Epidermal melanocyte (primary cell): ENCODE results near the gene ZBTB5.
"Not testable (repeated sequence)": the region's sequence is repeated elsewhere in the genome, so short reads cannot be mapped to it uniquely, and the experiment has no call there.

ENCODE experiments used
- DNase-seq: peaks from one replicate; pipeline ENCODE4 v3.0.0; 2011; ENCODE audit warnings: low spot score; ENCODE audit not compliant: insufficient read length

The ZBTB5 gene

DNA sequence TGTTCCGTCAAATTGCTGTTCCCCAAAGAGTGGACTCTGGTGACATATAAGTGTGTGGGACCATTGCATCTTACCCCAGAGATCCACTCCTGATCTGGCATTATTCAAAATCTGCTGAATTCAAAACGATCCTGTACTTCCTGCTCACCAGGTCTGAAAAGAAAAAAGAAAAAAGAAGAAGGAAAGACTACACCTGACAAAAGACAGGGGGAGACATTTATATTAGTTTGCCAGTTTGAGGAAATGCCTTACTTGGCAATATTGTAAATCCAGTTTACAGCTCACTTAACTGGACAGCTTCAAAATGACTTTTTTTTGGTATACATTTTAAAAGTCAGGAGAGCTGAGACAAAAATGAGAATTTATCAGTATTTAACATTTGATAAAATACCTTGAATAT is 57.8 kb downstream of the ZBTB5 start:
- no peak for DNase-seq

DNA sequence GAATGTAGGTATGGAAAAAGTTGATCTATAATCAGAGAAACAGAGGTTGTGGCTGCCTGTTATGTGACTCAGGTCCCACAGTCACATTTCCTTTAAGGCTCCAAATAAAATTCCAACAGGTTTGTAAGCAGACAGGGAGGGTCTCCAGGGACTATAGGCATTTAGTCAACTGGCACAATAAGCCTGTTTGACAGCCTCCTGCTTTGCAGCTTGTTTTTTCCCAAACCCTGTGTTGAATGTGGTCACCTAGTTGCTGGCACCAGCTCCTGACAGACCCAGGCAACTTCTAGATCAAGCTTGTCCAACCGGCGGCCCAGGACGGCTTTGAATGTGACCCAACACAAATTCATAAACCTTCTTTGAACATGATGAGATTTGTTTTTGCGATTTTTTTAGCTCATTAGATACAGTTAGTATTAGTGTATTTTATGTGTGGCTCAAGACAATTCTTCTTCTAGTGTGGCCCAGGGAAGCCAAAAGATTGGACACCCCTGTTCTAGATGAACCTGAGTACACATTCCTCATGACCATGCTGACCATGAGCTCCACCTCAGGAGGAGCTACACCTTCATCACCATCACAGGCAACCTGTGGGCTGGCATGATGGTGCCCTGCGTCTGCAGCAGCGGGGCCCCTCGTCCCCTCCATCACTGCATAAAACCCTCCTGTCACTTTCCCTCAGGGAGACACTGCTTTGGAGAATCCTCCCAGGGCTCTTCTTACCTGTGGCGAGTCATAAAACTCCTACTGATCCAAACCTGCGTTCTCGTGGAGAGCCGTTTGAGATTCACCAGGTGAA is 58.4 kb downstream of the ZBTB5 start:
- no peak for DNase-seq

DNA sequence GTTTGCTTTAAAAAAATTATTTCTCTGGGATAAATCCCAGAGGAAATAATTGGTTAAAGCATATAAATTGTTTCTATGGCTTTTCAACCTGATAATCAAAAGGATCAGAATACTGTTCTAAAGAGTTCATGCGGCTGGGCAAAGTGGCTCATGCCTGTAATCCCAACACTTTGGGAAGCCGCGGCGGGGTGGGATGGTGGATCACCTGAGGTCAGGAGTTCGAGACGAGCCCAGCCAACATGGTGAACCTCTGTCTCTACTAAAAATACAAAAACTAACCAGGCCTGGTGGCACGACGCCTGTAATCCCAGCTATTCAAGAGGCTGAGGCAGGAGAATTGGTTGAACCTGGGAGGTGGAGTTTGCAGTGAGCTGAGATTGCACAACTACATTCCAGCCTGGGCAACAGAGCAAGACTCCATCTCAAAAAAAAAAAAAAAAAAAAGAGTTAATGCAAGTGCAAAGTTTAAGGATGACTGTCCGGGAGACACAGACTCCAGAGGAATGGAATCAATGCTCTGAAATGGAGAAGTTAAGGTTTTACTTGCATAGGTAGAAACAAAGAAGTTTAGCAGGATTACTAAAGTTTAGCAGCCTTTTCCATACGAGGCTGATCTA is 59.4 kb downstream of the ZBTB5 start:
- DNase-seq = no peak

DNA sequence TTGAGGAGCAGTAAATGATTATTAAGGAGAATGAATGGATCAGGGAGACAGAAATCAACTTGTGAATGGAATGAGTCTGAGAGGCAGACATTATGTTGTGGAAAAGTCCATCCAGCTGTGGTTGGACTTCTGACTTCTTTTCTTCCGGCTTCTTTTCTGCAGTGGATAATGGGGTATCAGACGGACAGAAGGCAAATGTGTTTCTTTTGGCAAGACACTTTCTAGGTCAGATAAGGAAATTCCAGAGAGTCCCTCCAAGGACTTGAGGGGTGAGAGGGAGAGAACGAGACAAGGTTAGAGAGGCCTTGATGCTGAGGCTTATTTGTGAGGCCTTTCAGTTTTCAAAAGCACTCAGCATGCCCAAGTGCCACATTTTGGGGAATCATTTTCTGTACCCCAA is 59.9 kb downstream of the ZBTB5 start:
- no peak for DNase-seq

DNA sequence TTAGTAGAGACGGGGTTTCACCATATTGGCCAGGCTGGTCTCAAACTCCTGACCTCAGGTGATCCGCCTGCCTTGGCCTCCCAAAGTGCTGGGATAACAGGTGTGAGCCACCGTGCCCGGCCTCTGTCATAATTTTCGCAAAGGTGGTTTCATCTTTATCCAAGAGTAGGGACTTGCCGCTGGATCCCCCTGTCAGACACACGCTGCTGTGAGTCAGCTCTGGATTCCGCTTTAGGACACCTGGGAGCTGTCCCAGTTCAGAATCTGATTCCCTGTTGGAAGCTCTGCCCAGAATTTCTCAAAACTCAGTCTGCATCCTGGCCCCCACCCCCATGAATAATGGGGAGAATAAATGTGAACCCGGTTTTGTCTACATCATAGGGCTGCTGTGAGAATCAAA is 60.7 kb downstream of the ZBTB5 start:
- no peak for DNase-seq

DNA sequence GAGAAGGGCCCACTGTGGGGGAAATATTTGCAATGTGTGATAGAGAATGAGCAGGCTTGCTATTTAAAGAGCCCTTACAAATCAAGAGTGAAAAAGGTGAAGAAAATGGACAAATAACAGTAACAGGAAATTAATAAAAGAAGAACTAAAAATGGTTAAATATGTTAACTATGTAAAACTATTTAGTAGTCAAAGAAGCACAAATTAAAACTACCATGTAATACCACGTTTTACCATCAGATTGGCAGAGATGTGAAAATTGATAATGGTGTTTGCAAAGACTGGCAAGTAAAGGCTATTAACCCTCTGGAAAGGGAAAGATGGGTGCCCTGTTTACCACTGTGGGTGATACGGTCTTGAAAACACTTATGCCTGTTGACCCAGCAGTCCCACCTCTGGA is 65.9 kb downstream of the ZBTB5 start:
- no peak for DNase-seq

DNA sequence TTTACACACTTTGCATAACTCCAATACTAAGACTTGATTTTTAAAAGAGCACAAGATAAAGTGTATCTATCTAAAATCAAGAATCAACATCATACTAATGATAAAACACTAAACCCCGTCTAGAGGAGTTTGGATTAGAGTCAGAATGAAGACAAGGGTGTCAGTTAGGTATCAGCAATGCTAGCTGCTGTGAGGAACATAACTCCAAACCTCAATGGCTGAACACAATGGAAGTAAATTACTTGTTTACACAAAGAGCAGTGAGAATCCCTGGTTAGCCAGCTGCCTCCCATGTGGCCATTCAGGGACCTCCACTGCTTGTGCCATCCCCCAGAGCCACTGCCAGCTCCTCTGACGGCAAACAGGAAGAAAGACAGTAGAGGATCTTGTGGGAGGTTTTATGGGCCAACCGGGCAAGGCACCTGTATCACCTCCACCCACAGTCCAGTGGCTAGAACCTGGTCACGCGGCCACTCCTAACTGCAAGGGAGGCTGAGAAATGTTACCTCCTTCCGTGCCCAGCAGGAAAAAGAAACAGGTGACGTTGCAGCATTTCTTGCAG is 66.7 kb downstream of the ZBTB5 start:
- DNase-seq = no peak

DNA sequence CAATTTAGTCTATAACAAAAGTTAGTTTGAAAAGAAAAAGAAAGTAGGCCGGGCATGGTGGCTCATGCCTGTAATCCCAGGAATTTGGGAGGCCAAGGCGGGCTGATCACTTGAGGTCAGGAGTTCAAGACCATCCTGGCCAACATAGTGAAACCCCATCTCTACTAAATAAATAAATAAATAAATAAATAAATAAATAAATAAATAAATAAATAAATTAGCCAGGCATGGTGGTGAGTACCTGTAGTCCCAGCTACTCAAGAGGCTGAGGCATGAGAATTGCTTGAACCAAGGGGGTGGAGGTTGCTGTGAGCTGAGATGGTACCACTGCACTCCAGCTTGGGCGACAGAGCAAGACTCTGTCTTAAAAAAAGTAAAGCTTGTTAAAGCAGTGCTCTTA is 67.3 kb downstream of the ZBTB5 start:
- DNase-seq = not testable (repeated sequence)

DNA sequence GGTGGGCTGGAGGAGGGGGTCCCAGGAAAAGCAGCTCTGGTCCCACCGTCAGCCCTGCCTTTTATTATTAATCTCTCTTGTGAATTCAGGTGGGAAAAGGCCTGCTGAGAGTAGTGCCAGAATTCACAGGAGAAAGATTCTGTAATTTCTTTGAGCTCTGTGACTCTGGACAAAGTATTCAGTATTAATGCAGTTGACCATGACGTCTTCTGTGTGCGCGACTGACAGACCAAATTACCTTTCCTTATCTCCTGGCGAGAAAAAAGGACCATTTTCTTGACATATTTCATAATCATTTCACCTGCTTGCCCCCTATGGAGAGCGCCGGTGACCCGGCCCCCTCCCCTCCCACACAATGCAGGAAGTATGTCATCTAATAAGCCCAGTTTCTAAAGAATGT is 69.6 kb downstream of the ZBTB5 start:
- no peak for DNase-seq

DNA sequence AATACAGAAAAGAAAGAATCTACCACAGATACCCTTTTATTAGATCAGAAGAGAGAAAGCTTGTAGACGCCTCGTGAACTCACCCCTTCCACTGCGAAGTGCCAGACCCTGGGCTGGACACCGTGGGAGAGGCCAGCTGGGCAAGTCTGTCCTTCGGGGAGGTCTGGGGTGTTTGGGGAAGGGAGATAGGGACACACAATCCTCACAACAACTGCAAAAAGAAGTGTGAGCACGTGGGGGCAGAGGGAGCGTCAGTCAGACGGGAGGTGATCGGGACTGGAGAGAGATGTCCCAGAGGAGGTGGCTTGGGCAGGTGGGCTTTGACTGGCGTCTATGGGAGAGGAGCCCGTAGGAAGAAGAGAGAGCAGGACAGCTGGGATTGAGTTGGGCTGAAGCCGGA is 70.0 kb downstream of the ZBTB5 start:
- no peak for DNase-seq

DNA sequence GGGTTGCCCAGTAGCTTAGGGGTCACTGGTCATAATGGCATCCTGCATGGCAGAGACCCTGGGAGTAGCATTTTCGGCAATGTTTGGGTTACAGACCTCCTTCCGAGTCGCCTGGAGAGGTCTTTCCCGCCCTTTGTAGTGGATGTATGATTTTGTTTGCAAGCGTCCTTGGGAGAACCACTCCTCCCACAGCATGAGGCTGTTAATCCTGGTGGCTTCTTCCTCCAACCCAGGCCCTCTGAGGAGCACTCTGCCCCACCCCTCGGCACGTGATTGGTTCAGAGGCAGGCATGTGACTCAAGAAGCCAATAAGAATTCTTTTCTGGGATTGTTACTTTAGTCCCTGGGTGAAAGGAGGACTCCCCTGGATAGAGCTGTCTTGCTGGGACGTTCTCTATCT is 73.0 kb downstream of the ZBTB5 start:
- DNase-seq = no peak

DNA sequence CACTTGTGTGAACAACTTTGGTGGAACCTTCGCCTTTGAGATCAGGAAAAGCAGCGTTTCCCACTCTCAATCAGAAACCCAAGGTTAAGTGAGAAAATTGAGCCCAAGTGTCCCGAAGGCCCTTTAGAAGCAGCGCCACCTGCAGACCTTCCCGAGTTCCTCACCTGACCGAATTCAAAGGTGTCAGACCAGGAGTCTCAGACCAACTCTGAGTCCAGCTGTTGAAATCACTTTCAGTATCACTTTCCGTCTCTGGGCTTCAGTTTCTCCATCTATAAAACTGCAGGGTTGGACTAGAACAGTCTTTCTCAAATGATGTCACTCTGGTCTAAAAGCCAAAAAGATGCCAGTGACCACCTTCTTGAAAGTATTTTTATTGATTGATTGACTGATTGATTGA is 74.5 kb downstream of the ZBTB5 start:
- no peak for DNase-seq
